GM12891 (cell line): ENCODE results near the gene ZKSCAN5.
"Not testable (repeated sequence)": the region's sequence is repeated elsewhere in the genome, so short reads cannot be mapped to it uniquely, and the experiment has no call there.

Source experiments
- PAX5 ChIP-seq: IDR thresholded peaks from 2 replicates; pipeline ENCODE4 v1.6.1; 2011; ENCODE audit warnings: low read length, moderate library complexity, mild to moderate bottlenecking; ENCODE audit not compliant: insufficient read depth, severe bottlenecking
- POLR2A ChIP-seq: IDR thresholded peaks from 2 replicates; pipeline ENCODE4 v1.6.1; 2011; ENCODE audit warnings: low read depth, low read length, control low read depth
- POLR2AphosphoS5 ChIP-seq: IDR thresholded peaks from 2 replicates; pipeline ENCODE4 v1.6.1; 2011; ENCODE audit warnings: low read depth, low read length, control low read depth
- POU2F2 ChIP-seq: IDR thresholded peaks from 2 replicates; pipeline ENCODE4 v1.6.1; 2011; ENCODE audit warnings: low read depth, mild to moderate bottlenecking, control low read depth, low read length, moderate library complexity
- SPI1 ChIP-seq: IDR thresholded peaks from 2 replicates; pipeline ENCODE4 v1.6.1; 2011; ENCODE audit warnings: low read depth, low read length, control low read depth
- TAF1 ChIP-seq: IDR thresholded peaks from 2 replicates; pipeline ENCODE4 v1.6.1; 2011; ENCODE audit warnings: low read depth, low read length, control low read depth

DNA sequence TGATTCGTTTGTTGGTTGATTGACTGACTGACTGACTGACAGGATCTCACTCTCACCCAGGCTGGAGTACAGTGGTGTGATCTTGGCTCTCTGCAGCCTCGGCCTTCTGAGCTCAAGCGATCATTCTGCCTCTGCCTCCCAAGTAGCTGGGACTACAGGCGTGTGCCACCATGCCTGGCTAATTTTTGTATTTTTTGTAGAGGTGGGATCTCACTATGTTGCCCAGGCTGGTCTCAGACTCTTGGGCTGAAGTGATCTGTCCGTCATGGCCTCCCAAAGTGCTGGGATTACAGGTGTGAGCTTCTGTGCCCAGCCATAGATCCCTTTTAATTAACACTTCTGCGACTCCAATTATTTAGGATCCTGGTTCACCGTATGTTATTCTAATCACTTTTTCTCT is 64.3 kb downstream of the ZKSCAN5 start:
- not testable (repeated sequence) for TF ChIP-seq TAF1, POLR2A, POLR2AphosphoS5, POU2F2, PAX5, SPI1
